CD4-positive, alpha-beta T cell treated with Interleukin-10 for 1 hour (primary cell): Measurements from ENCODE around the gene PHTF1.

ENCODE experiments used
- DNase-seq: peaks from one replicate; pipeline ENCODE4 v3.0.0-alpha.2; 2020

Gene PHTF1

DNA sequence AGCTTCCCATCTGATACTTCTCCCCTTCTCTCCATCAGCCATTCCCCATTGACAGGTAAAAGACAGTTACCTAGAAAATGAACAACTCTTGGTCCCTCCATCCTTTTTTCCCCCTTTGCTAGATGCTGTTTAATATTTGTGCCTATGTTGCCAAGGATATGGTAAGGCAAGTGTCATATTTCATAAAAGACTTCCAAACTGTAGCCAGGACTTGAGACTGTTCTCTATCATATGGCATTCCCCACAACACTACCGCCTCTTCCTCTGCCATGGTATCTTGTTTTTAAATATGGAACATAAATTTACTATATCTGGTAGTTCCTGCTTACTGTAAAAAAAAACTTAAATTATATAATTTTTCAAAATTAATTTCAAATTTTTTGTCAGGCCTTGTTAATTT, 97.2 kb downstream of the PHTF1 start:
- DNase-seq: no peak

DNA sequence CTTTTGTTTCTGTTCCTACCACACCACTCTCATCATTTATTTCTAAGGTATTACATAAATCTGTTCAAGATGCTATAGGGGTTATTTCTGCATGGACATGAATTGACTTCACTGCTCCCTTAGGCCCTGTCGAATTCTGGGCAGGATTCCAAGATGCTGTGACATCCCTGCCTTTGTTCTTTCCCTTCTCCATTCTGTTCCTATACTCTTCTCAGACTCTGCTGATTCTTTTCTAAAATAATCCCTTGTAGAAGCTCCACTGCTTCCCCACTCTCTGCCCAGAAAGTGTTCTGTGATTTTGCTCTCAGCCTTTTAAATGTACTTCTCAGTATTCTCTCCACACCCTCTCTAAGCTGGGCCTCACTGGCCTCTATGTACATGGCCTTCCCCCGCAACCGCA, 99.2 kb downstream of the PHTF1 start:
- DNase-seq: no peak

DNA sequence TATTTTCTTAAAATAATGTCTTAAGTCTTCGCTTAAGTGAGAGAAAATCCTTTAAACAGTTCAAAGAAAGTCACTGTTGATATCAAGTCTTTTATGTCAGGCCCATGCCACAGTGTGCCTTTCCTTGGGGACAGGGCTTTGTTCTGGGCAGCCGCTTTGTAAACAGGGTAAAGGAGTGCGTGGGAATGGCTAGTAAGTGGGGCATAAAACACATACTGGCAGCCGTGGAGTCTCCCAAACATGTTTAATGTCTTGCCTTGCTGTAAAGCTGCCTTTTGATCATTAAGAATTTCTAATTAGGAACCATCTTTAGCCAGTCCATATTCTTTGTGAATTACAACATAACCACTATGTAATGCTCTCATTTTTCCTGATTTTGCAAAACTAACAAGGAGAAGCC, 99.7 kb downstream of the PHTF1 start:
- no peak for DNase-seq

DNA sequence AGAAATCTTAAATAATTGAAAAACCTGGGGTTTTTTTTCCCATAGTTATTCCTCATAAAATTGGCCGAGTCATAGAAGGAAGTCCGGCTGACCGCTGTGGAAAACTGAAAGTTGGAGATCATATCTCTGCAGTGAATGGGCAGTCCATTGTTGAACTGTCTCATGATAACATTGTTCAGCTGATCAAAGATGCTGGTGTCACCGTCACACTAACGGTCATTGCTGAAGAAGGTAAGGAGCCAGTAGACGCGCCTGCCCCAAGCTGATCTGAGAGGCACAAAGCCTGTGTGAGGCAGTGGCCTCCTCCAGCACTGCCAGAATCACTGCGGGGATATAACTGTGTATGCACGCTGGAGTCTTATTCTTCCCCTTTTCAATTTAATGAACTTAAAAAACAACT, 100.3 kb downstream of the PHTF1 start:
- DNase-seq: no peak

DNA sequence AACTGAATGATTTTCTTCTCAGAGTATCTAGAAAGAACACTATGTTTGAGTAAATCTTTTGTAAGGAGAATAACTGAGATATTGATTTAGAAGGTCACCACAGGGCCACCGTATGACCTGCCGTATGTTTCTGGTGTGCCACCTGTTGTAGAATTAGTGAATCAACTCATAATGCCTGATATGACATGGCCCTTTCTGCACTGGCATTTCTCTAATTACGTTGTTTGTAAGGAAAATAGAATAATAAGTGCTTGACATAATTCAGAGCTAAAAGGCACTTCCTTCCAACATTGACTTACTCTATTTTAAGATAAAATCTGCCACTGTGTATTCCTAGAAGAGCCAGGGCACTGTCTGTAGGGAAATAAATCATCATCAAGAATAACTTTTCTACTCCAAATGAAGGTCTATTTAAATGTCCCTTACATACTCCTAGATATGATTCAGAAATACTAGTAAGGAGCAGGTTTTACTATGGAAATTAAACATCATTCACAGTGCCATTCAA, 101.7 kb downstream of the PHTF1 start:
- no peak for DNase-seq

DNA sequence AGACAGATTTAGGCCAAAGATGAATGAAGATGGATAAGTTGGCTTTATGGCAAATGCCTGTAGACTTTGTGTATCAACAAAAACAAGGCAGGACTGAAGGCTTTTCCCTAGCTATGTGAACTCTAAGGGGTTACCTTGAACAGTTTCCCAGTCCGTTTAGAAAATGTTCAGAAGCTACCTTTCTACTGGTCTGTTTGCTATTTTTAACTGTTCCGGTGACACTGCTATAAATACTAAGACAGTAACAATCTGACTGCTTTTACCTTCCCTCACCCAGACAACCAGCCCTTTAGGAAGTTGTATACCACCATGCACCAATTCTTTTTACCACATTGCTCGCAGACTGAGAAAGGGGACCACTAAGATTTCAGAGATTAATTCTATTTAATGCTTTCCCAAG, 102.2 kb downstream of the PHTF1 start:
- DNase-seq: no peak

DNA sequence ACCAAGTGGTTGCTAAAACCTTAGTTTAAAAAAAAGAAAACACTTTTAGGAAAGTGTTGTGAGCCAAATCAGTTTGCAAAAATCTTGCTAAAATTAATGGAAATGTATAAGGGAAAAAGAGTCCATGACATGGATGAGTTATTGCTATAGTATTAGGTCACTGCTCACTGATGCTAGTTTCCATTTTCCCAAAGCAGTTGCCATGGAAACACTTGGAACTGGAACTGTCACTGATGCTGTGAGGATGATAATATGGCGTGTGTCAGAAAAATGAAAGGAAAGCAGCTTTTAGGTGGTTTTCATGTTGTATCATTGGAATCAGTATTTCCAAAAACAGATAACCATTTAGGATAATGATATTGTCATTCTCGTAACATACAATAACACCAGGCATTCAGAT, 104.4 kb downstream of the PHTF1 start:
- no peak for DNase-seq

DNA sequence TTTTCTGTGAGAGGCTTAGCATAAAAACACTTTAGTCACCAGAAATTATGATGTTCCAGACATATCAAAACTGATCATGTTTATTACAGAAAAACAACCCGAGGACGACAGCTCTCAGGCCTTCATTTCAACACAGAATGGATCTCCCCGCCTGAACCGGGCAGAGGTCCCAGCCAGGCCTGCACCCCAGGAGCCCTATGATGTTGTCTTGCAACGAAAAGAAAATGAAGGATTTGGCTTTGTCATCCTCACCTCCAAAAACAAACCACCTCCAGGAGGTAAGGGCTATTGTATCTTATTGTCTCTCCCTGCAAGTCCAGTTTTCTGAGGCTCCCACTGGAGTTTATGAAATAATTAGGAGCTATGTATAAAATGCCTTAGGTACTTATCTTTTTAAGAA, 105.5 kb downstream of the PHTF1 start:
- no peak for DNase-seq

DNA sequence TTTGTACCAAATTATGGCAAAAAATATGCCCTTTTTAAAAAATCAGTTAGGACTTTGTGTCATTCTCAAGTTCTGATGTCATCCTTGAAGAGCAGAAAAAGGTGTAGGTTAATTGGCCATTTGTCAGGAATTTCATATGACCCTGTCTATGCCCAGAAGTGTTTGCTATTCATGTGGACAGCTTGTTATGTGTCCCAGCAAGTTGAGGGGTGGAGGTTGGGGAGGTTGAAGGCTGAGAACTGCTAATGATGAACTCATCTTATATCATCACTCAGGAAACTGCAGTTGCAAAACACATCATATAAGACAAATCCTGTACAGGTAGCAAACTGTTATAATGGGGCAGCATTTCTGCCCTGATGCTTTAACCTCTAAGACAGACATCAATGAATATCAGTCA, 106.5 kb downstream of the PHTF1 start:
- no peak for DNase-seq

DNA sequence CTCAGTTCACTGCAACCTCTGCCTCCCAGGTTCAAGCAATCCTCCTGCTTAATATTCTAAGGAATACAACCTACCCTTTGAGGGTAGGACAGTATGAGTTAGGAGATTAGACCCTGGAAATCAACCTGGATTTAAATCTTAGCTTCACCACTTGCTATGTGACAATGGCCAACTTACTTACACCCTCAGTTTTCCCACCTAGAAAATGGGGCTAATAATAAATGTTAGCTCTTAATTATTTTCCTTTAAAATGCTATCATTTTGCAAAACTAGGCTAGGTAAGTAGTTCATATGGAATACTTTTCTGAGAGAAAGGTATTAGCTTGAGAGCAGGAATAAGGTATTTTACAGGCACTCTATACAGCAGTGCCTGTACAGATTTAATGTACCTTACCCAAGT, 110.8 kb downstream of the PHTF1 start:
- DNase-seq: no peak

DNA sequence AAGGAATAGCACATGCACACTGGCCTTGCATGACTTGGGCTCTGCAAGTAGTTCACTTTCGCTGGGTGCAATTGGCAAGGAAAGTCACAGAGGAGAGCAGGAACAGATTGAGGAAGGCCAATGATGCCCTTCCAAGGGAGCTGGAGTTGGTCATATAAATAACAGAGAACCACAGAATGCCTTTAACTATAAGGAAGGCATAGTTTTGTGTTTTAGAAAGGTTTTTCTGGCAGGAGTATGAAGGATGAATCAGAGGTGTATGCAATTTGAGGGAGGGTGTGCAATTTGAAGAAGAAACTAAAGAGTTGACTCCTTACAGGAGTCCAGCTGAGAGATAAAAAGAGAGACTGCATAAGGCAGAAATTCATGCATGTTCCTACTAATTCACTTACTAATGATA, 112.1 kb downstream of the PHTF1 start:
- DNase-seq: no peak
